GDM1 (cell line): ENCODE results near the gene HDAC7.
"Not testable (repeated sequence)": the region's sequence is repeated elsewhere in the genome, so short reads cannot be mapped to it uniquely, and the experiment has no call there.

Source experiments
- DNase-seq: peaks from one replicate; lab custom pipeline; 2025; lab: John Stamatoyannopoulos, UW

Gene HDAC7

GRCh38 chr12:47828976-47829482 lies 9.3 kb upstream of the HDAC7 start:
- DNase-seq = peak; percentile 35

- no peak for DNase-seq
These were observed 8.6 kb upstream of the HDAC7 start for GRCh38 chr12:47828008-47828975.

DNA sequence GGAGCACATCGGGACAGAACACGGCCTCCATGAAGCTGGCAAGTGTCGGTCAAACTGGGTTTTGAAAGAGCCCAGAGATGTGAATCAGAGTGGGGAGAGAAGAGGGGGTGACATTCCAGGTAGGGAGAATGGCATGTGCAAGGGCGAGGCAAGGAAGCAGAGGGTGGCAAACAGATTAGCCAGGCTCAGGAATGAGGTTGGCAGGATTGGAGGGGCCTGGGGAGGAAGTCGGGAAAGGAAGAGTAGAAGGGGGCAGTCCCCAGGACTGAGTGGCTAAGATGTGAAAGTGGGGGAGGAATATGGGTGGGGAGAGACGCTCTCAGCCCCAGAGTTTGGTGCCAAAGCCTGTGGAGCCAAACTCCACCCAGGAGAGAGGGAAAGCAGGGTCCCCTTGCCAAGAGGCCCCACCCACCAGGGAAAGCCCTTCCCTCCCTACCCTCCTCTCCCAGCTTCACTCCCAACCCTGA lies 5.5 kb upstream of the HDAC7 start:
- DNase-seq = no peak

GRCh38 chr12:47824635-47825034 lies 4.9 kb upstream of the HDAC7 start:
- DNase-seq = no peak

DNA sequence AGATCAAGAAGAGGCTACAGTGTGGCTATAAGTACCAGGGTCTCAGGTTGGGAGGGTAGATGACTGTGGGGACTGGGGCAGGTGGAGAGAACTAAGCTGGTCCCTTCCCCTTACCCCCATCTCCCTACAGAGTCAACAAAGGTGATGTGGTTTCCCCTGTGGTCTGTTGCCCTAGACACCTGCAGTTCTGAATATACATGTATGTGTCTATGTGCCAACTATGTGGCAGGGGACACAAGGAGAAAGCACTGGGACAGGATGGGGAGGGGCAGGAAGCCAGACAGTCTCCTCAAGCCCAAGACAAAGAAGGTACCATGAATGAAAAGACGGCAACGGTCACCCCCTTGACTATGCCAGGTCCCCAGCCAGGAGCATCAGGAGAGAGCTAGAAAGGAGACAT lies 4.5 kb upstream of the HDAC7 start:
- no peak for DNase-seq

DNA sequence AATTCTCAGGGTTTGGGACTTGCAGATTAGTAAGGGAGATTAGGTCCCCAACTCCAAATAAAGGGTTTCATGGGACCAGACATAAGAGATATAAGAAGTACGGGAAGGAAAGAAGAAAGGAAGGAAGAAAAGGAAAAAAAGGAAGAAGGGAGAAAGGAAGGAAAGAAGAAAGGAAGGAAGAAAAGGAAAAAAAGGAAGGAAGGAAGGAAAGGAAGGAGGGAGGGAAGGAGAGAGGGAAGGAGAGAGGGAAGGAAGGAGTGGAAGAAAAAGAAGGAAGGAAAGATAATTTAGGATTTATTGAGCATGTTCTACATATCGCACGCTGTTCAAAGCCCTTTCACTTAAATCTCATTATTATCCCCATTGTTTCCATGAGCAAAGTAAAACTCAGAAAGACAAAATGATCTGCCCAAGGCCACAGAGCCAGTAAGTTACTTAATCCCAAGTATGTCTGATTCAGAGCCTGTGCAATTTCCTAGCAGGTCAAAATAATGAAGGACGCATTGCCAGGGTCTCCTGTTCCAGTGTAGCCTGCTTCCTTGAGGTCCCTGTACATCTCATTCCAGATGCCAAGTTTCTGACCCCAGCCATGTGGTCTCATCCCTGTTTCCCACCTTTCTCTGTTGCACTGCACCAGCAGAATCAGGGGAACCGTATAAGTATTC lies 3.9 kb upstream of the HDAC7 start:
- no peak for DNase-seq

DNA sequence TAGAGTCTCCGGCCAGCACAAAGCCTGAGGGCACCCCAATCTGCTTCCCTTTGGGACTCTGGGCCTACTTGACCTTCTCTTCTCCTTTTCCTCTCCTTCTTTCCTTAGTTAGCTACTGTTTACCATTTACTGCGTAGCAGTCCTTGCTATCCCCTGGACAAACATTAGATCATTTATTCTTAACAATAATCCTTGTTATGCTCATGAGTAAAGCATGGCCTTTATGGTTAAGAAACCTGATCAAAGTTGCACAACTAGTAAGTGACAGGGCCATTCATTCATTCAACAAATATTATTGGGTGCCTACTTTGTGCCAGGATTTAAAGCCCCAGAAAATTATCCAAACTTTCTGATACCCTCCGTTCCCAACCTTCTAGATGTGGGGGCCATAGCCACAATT lies 3.2 kb upstream of the HDAC7 start:
- DNase-seq = no peak

GRCh38 chr12:47822401-47822800 lies 2.7 kb upstream of the HDAC7 start:
- no peak for DNase-seq

- DNase-seq = no peak
These were observed 1.6 kb upstream of the HDAC7 start for GRCh38 chr12:47821346-47821706.

- no peak for DNase-seq
These were observed 1.1 kb upstream of the HDAC7 start for GRCh38 chr12:47820631-47821345.

- no peak for DNase-seq
These were observed 386 bp downstream of the HDAC7 start for GRCh38 chr12:47819138-47819895.

- DNase-seq = no peak
These were observed 1.1 kb downstream of the HDAC7 start for GRCh38 chr12:47818467-47819137.

- no peak for DNase-seq
These were observed 1.7 kb downstream of the HDAC7 start for GRCh38 chr12:47818007-47818376.

DNA sequence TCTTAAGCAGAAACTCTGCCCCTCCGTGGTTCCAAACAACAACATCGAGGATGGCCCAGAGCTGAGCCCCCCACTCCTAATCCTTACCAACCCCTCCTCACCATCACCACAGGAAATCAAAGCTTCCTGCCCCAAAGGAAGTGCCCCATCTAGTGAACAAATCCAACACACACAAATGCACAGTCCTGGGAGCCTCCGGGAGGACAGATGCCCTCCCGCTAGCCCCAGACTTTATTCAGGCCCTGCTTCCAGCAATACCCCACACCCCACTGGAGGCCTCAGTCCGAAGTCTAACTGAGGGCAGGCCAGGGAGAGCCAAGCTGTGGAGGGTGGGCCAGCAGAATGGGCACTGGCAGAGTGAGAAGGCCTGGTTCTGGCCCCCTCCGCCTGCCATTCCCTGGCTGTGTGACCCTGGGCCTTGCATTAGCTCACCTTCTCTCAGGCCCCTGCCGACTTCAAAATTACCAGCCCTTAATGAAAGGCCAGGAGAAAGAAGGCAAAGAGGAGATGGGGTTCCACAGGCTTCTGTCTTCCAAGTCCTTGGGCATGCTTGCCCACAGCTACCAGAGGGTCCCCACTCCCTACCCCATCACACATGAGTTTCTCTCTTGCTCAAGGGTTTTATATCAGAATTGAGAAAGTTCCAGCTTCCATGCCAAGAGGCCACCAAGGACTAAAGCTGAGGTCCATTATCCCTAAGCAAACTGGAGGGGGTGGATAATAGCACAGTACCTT lies 2.3 kb downstream of the HDAC7 start:
- peak; percentile 47 for DNase-seq

DNA sequence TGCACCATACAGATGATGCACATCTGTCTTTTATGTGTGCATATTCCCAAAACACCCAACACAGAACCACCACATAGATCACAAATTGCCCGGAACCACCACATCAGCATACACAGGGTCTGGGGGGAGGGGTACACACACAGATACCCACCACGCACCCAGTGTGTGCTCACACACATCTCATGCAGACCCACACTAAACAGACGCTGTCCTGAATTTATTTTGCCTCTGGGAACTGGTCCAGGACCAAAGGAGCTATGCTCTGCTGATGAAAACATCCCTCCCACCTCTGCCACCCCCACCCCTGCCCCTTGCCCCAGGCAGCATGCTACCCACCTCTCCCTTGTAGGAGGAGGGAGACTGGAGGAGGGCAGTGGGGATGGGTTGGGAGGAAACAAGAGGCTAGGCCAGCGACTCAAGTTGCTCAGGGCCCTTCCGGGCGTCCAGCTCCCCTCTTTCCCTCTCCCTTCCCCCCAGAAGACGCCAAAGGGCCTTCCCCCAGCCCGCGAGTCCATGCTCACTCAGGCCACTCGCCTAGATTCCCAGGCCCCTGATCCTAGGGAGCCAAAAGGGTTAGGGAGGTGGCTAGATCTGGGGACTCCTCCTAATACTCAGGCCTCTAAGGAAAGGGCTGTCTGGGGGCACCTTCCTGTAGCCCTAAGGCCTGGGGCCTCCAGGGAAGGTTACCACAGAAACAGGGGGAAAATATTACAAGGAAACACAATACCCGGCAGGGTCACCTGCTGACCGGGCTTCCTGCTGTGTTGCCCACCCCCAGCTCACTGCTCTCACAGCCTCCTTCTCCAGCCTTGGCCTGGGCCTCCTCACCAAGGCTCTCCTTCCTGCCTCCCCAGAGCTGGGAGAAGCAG lies 3.1 kb downstream of the HDAC7 start:
- DNase-seq = no peak

- not testable (repeated sequence) for DNase-seq
These were observed 4.3 kb downstream of the HDAC7 start for GRCh38 chr12:47815447-47815846.

- DNase-seq = no peak
These were observed 5.0 kb downstream of the HDAC7 start for GRCh38 chr12:47814539-47815170.

DNA sequence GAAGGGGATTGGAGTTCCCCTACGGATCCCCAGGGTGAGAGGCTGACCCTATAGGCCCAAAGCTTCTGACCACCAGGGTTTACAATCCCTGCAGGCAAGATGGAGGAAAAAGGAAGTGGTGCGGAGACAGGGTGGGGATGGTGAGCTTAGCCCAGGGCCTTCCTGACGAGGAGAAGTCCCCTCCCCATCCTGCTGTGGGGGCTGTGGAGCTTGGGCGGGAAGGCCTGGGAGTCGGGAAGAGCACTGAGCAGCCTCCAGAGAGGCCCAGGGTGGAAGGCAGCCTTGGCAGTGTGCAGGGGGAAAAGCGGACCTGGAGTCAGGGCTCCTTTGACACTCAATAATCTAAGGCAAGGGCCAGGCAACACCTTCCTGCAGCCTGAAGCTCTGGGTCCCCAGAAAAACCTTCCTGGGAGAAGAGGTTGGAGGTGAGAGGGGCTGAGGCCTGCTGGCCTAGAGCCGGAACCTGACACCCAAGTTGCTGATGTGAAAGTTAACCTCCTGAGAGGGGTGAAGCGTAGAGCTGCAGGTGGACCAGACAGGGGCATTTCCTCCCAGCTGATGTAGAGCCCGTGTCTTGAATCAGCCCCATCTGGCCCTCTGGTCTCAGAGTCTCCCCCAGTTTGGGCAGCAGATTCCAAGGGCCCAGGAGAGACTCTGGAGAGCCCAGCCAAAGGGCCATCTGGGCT lies 6.0 kb downstream of the HDAC7 start:
- DNase-seq = peak; percentile 74
